Measurements from ENCODE around the gene SENP6. TPM values are rescaled to one million over a fixed set of nuclear protein-coding genes. Genes with fewer than 3 reads are reported as not detected.
A peak's percentile ranks its signal among the peaks of the same experiment; 100 is the strongest.

SENP6 gene
- total and polyA plus RNA-seq, 2 donors (not counting 1 experiment from before 2014, with no cell fraction given): 30.8 to 161 TPM

DNA sequence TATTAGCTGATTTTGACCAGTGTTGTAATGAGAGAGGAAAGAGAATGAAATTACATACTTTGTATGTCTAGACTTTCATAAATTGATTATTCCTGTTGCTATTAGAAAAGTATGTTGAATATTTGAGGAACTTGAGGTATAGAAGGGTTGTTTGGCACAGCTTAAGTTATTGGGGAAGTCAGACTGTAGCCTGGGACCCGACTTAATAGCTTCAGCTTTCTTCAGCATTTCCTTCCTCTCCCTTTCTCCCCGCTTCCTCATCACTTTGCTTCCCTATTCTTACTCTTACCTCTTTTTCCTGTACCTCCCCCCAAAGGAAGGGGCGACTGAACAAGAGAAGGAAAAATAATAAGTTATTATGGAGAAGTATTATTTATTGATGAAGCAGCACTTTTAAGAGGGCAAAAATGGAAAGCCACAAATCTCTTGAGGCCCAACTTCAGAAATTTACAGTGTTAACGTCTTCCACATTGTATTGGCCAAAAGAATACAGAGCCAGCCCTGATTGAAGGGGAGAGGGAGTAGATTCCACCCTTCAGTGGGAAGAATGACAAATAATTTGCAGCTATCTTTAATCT is 7.4 kb downstream of the SENP6 start:
- Histone ChIP-seq H3K79me2 (ENCODE audit: control insufficient read depth, insufficient read depth, low read length) (peaks cover 99% of the 10 kb centered on the region), H3K27me3 (replicated peaks in 1 of 4; ENCODE audit: control extremely low read depth in 1 of 4, control insufficient read depth in 3 of 4, insufficient read depth in 4 of 4, low read length in 3 of 4) (no peaks in the 10 kb centered on the region), H3K9me3 (ENCODE audit: control extremely low read depth in 1 of 3, control insufficient read depth in 2 of 3, insufficient read depth in 1 of 3, low read length in 2 of 3) (peaks cover 0 to 4% (median 0%) of the 10 kb centered on the region in 3 donors), H3K4me2 (replicated peaks; ENCODE audit: low read depth, low read length, poor library complexity, severe bottlenecking) (peak overlapping the region; percentile 51), H4K20me1 (ENCODE audit: control insufficient read depth, insufficient read depth, low read length, poor library complexity, severe bottlenecking) (peaks cover 55% of the 10 kb centered on the region), H3K4me3 (ENCODE audit: control extremely low read depth in 1 of 5, extremely low read depth in 1 of 5, insufficient read depth in 1 of 5, low read depth in 2 of 5, low read length in 4 of 5) (no peak overlapping the region), H3K4me1 (ENCODE audit: control insufficient read depth in 2 of 2, insufficient read depth in 2 of 2, low read length in 2 of 2) (peaks cover 62 to 76% of the 10 kb centered on the region in 2 donors), H3K36me3 (replicated peaks in 1 of 2; ENCODE audit: control extremely low read depth in 1 of 2, control insufficient read depth in 1 of 2, extremely low read depth in 1 of 2, insufficient read depth in 2 of 2, low read length in 1 of 2) (no peaks in the 10 kb centered on the region), H3K27ac (ENCODE audit: low read length in 2 of 2) (peak overlapping the region; percentile 5 to 44), H3K9ac (ENCODE audit: low read length) (no peak overlapping the region), H2AFZ (ENCODE audit: insufficient read depth, low read depth, low read length, poor library complexity, severe bottlenecking) (no peak overlapping the region)
- peak overlapping the region; percentile 50 for H3K27ac Mint-ChIP-seq
- DNase-seq (peak; percentile 52), ATAC-seq (ENCODE audit: low read depth) (peak; percentile 57)
- TF ChIP-seq, protein P1, sequence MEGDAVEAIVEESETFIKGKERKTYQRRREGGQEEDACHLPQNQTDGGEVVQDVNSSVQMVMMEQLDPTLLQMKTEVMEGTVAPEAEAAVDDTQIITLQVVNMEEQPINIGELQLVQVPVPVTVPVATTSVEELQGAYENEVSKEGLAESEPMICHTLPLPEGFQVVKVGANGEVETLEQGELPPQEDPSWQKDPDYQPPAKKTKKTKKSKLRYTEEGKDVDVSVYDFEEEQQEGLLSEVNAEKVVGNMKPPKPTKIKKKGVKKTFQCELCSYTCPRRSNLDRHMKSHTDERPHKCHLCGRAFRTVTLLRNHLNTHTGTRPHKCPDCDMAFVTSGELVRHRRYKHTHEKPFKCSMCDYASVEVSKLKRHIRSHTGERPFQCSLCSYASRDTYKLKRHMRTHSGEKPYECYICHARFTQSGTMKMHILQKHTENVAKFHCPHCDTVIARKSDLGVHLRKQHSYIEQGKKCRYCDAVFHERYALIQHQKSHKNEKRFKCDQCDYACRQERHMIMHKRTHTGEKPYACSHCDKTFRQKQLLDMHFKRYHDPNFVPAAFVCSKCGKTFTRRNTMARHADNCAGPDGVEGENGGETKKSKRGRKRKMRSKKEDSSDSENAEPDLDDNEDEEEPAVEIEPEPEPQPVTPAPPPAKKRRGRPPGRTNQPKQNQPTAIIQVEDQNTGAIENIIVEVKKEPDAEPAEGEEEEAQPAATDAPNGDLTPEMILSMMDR (IDR thresholded peaks at IDR 0.05): no peak
- no peak for TF ChIP-seq EZH2 (IDR thresholded peaks at IDR 0.05; ENCODE audit: borderline replicate concordance, insufficient read depth, low read depth, low read length, poor library complexity, severe bottlenecking)
- CTCF ChIA-PET: interaction anchor here (1.5 kb wide), 1 partner anchor 13 kb away, joined by 5 read pairs; no protein-coding TSS in a partner anchor
- H3K9me3 Mint-ChIP-seq (ENCODE audit: insufficient read depth): no peaks in the 10 kb centered on the region
- WGBS (ENCODE audit: insufficient coverage): no CpG with 5 or more reads among the region's 4 CpGs
- H3K4me3 Mint-ChIP-seq: peak overlapping the region; percentile 27
- H3K27me3 Mint-ChIP-seq: no peaks in the 10 kb centered on the region
- H3K4me1 Mint-ChIP-seq: peaks cover 89% of the 10 kb centered on the region
- intact Hi-C loops (cut with micrococcal nuclease): loop anchor here (1.0 kb wide), 1 partner anchor 8 kb away; the partner anchor contains the start of gene SENP6
- POLR2A ChIA-PET: interaction anchor here (0.6 kb wide), 1 partner anchor 15 kb away, joined by 3 read pairs; no protein-coding TSS in a partner anchor

Measured in B cell (primary cell).